NCI-H748 (cell line): Measurements from ENCODE around the gene PTPRN2.
A peak's percentile ranks its signal among the peaks of the same experiment; 100 is the strongest.
"Not testable (repeated sequence)": the region's sequence is repeated elsewhere in the genome, so short reads cannot be mapped to it uniquely, and the experiment has no call there.

Experiments
- DNase-seq: peaks from one replicate; lab custom pipeline; 2025; ENCODE audit not compliant: unreplicated experiment; lab: John Stamatoyannopoulos, UW

Gene PTPRN2

DNA sequence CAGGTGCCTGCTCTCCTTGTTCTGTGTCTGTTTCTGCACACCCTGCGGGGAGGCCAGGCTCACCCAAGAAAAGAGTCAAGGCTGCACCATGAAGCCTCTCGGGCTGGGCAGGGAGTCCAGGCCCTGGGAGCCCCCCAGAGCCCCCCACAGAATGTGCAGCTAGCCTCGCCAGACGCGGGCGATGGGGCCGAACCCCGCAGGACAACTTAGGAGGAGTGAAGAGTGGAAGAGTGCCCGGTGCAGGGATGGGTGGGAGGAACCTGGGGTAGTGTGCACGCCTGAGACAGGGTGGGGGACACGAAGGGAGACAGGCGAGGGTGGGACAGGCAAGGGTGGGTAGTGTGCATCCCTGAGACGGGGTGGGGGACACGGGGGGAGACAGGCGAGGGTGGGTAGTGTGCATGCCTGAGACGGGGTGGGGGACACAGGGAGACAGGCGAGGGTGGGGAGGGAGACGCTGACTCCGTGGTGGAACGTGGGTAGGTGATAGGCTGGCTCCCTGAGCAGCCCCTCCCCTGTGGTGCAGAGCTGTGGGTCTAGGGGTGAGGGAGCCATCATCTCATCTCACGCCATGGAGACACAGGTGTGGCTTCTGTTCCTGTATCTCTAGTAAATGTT lies 635.5 kb downstream of the PTPRN2 start:
- DNase-seq = no peak

DNA sequence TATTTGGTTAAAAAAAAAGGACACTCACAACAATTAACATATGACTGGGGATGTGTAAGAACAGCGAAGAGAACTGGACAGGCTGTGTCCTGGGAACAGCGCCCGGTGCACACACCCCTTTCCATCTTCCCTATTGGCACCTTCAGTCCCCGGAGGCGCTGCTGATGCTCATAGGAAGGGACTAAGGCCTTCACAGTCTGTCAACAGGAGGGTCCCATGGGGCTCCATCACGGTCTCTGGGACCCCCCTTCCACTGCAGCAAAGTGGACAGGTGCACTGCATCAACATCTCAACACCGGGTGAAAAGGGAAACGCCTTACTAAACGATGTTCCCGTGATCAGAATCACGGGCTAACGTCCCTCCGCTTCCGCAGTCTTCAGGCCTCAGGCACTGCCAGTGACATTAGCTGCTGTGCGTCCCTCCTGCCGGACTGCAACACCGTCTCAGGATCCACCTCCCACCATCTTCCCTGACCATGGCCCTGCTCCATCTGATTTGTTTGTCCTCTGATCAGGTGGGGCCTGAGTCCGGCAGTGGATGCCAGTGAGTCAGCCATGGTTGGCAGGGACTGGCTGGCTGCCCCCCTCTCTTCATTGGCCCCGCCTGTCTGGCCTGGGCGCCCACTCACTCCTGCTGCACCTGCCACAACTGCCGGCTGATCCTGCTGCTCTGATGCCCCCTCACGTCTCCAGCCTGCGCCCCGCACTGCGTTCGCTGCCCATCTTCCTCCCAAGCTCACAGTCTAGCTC lies 636.1 kb downstream of the PTPRN2 start:
- DNase-seq = no peak

DNA sequence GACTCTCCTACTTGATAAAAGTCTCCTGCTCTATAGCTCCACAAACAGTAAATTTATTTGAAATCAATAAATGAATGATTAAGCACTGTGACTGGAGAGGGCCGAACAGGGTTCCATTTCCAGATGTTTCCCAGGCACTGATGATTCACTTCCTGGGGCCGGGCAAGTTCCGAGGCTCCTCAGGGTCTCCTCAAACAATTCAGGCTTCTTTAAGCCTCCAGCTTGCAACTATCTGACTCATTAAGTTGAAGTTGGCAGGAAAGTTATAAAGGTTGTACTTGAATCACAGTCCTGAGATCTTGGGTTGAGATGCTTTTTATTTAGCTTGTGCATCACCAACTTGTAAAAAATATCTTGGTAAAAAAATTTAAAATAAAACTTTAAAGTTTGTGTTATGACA lies 637.9 kb downstream of the PTPRN2 start:
- no peak for DNase-seq

- DNase-seq = no peak
These were observed 640.1 kb downstream of the PTPRN2 start for GRCh38 chr7:157947504-157947903.

- DNase-seq = no peak
These were observed 641.1 kb downstream of the PTPRN2 start for GRCh38 chr7:157946398-157947060.

- DNase-seq = no peak
These were observed 642.2 kb downstream of the PTPRN2 start for GRCh38 chr7:157945401-157945800.

GRCh38 chr7:157944734-157945291 lies 642.8 kb downstream of the PTPRN2 start:
- no peak for DNase-seq

DNA sequence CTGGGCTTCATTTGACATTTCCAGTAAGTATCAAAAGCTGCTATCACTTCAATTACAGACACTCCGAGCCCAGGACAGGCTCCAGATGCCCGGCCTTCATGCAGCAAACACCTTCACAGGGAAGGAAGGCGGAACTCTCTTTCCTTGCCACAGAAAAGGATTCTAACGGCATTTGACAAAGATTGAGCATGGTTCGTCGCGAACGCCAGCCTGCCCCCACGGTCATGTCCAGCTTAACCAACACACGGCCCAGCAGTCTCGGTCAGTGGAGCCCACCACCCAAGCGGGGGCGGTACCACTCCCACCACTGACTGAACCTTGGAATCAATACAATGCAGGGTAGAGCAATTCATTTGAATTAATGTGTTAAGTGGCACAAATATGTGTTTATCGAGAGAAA lies 643.6 kb downstream of the PTPRN2 start:
- no peak for DNase-seq

GRCh38 chr7:157943561-157943960 lies 644.1 kb downstream of the PTPRN2 start:
- DNase-seq = no peak

DNA sequence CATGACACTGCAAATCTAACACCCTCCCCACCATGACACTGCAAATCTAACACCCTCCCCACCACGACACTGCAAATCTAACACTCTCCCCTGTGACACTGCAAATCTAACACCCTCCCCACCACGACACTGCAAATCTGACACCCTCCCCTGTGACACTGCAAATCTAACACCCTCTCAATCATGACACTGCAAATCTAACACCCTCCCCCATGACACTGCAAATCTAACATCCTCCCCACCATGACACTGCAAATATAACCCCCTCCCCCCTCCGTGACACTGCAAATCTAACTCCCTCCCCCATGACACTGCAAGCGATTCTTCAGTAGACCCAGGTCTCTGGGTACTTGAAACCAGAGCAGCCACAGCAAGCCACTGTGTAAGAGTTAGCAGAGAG lies 646.4 kb downstream of the PTPRN2 start:
- no peak for DNase-seq

DNA sequence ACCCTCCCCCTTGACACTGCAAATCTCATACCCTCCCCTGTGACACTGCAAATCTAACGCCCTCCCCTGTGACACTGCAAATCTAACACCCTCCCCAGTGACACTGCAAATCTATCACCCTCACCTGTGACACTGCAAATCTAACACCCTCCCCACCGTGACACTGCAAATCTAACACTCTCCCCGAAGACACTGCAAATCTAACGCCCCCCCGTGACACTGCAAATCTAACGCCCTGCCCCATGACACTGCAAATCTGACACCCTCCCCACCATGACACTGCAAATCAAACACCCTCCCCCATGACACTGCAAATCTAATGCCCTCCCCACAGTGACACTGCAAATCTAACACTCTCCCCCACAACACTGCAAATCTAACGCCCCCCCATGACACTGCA lies 647.1 kb downstream of the PTPRN2 start:
- DNase-seq = no peak

GRCh38 chr7:157938211-157938610 lies 649.4 kb downstream of the PTPRN2 start:
- no peak for DNase-seq

- no peak for DNase-seq
These were observed 650.2 kb downstream of the PTPRN2 start for GRCh38 chr7:157937406-157937805.

DNA sequence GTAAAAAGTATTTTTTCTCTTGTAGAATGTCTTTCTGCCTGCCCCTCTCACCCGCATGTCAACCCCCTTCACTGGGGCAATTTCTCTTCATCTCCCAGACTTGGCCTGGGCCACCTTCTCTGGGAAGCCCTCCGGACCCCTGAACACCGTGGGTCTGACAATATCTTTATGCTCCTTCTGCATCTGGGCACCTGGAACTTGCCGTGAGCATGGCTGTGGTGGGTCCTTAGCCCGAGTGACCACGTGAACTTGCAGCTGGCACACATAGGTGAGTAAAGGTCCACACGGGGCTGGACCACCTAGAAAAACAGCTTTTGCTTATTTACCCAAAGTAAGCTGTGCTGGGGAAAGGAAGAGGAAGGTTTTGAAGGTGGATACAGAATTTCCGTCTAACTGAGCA lies 650.6 kb downstream of the PTPRN2 start:
- DNase-seq = no peak

GRCh38 chr7:157935721-157936120 lies 651.9 kb downstream of the PTPRN2 start:
- not testable (repeated sequence) for DNase-seq

DNA sequence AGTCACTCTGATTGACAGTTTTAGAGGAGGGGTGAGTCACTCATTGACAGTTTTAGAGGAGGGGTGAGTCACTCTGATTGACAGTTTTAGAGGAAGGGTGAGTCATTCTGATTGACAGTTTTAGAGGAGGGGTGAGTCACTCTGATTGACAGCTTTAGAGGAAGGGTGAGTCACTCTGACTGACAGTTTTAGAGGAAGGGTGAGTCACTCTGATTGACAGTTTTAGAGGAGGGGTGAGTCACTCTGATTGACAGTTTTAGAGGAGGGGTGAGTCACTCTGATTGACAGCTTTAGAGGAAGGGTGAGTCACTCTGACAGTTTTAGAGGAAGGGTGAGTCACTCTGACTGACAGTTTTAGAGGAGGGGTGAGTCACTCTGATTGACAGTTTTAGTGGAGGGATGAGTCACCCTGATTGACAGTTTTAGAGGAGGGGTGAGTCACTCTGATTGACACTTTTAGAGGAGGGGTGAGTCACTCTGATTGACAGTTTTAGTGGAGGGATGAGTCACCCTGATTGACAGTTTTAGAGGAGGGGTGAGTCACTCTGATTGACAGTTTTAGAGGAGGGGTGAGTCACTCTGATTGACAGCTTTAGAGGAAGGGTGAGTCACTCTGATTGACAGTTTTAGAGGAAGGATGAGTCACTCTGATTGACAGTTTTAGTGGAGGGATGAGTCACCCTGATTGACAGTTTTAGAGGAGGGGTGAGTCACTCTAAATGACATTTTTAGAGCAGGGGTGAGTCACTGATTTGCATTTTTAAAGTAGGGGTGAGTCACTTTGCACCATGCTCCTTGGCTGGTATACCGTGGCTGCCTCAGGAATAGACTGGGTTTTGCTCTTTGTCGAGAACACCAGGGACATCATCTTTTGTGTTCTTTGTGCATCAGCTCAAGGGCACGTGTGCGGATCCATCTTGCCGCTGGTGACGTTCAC lies 654.1 kb downstream of the PTPRN2 start:
- DNase-seq = peak; percentile 10

DNA sequence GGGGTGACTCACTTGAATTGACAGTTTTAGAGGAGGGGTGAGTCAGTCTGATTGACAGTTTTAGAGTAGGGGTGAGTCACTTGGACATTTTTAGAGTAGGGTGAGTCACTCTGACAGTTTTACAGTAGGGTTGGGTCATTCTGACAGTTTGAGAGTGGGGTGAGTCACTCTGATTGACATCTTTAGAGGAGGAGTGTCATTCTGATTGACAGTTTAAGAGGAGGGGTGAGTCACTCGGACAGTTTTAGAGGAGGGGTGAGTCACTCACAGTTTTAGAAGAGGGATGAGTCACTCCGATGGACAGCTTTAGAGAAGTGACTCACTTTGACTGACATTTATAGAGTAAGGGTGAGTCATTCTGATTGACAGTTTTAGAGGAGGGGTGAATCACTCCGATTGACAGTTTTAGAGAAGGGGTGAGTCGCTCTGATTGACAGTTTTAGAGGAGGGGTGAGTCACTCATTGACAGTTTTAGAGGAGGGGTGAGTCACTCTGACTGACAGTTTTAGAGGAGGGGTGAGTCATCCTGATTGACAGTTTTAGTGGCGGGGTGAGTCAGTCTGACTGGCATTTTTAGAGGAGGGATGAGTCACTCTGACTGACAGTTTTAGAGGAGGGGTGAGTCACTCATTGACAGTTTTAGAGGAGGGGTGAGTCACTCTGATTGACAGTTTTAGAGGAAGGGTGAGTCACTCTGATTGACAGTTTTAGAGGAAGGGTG lies 655.0 kb downstream of the PTPRN2 start:
- peak; percentile 30 for DNase-seq

GRCh38 chr7:157930926-157931466 lies 656.6 kb downstream of the PTPRN2 start:
- DNase-seq = no peak

DNA sequence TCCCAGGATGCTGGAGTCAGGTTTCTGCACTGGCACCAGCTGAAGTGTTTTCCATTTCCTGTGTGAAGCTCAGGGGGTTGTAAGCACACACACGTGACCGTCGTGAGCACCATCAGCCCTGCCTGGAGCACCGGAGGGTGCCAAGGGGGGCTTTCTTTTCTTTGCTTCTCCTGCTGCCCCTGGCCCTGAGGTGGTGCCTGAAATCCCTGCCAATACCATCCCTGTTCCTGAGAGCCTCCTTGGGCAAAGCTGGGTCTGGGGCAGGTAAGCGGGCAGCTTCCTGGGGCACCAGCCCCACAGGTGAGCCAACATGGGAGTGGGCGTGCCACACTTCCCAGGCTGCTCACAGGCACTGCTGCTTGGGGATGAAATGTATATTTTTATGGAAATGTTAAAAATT lies 657.2 kb downstream of the PTPRN2 start:
- peak; percentile 8 for DNase-seq

GRCh38 chr7:157929671-157930070 lies 658.0 kb downstream of the PTPRN2 start:
- DNase-seq = no peak
